ENCODE results near the gene CLEC4D.
"Not testable (repeated sequence)": the region's sequence is repeated elsewhere in the genome, so short reads cannot be mapped to it uniquely, and the experiment has no call there.

The CLEC4D gene

GRCh38 chr12:8513256-8513655 lies at the start of gene CLEC4D:
CLEC4D (plus strand) TSS chr12:8513503; CDS start chr12:8513733, 230 bp downstream.
- in situ Hi-C loops (cut with MboI; ENCODE audit: low sequenced_read_pairs), result no loop called here

DNA sequence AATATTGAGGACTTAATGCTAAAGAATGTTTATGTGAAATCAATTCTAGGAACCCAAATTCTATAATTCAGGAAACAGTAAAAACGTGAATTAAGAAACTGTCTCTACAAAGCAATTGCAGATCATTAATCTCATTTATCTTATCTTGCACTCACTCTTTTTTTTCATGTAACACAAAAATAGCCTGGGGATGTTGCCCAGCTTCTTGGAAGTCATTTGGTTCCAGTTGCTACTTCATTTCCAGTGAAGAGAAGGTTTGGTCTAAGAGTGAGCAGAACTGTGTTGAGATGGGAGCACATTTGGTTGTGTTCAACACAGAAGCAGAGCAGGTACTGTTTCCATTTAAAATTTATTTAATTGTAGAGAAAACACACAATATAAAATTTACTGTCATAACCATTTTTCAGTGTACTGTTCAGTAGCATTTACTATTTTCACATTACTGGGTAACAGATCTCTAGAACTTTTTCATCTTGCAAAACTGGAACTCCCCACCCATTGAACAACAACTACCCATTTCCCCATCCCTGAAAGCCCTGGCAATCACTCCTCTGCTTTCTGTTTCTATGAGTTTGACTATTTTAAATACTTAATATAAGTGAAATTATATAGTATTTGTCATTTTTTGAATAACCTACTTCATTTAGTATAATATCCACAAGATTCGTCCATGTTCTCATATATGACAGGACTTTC lies 47.9 kb upstream of the CLEC4D start:
- in situ Hi-C loops (cut with MboI; ENCODE audit: low sequenced_read_pairs), result no loop called here

DNA sequence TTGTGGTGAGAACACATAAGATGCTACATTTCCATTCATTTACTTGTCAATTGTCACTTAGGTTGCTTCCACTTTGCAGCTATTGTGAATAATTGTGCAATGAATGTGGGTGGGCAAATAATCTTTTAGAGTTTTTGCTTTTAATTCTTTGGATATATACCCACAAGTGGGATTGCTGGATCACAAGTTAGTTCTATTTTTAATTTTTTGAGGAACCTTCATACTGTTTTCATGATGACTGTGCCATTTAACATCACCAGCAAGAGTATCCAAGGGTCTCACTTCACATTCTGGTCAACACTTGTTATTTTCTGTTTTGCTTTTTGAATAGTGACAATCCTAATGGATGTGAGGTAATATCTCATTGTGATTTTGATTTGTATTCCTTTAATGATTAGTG lies 47.1 kb upstream of the CLEC4D start:
- in situ Hi-C loops (cut with MboI; ENCODE audit: low sequenced_read_pairs), result no loop called here

DNA sequence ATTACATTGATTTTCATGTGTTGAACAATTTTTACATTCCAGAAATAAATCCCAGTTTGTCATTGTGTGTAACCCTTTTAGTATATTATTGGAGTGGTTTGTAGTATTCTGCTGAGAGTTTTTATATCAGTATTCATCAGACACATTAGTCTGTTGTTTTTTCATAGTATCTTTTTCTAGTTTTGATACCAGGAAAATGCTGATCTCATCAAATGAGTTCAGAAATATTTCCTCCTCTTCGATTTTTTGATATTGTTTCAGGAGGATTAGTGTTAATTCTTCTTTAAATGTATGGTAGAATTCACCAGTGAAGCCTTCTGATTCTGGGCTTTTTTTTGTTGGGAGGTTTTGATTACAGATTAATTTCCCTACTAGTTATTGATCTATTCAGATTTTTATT lies 42.2 kb upstream of the CLEC4D start:
- in situ Hi-C loops (cut with MboI; ENCODE audit: low sequenced_read_pairs), result no loop called here

GRCh38 chr12:8475508-8476203 lies 37.6 kb upstream of the CLEC4D start:
- in situ Hi-C loops (cut with MboI; ENCODE audit: low sequenced_read_pairs), result no loop called here

DNA sequence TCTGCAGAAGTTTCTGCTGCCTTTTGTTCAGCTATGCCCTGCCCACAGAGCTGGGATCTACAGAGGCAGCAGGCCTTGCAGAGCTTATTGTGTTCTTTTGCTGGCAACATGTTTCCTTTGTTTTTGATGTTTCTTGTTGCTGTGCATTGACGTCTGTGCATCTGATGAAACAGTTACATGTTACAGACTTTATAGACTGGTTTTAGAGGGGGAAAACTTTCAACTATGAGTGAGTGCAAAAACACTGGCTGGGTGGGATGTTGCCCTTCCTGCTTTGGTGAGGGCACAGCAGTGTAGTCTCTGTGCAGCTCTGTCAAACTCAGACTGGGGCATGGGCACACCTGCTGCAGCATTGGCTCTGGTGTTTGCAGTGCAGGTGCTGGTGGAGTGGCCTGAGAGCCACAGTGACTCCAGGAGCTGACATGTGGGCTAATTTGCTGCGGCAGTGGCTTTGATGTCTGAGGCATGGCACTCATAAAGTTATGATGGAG lies 30.7 kb upstream of the CLEC4D start:
- in situ Hi-C loops (cut with MboI; ENCODE audit: low sequenced_read_pairs), result no loop called here

DNA sequence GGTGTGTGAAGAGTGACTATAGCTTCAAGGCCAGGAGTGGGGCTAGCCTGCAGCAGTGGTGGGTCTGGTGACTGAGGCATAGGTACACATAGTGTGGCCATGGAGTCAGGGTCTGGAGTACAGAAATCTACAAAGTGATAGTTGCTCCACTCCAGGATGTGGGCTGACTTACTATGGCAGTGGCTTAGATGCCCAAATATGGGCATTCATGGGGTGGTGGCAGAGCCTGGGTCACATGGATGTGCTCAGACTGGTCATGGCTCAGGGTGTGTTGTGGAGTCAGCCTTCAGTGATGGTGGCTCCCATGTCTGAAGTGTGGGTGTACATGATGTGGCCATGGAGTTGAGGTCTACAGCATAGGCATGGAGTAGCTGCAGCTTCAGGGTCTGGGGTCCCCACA lies 30.2 kb upstream of the CLEC4D start:
- in situ Hi-C loops (cut with MboI; ENCODE audit: low sequenced_read_pairs), result no loop called here

- in situ Hi-C loops (cut with MboI; ENCODE audit: low sequenced_read_pairs), result no loop called here
Measured at GRCh38 chr12:8491646-8492530, 21.4 kb upstream of the CLEC4D start.

DNA sequence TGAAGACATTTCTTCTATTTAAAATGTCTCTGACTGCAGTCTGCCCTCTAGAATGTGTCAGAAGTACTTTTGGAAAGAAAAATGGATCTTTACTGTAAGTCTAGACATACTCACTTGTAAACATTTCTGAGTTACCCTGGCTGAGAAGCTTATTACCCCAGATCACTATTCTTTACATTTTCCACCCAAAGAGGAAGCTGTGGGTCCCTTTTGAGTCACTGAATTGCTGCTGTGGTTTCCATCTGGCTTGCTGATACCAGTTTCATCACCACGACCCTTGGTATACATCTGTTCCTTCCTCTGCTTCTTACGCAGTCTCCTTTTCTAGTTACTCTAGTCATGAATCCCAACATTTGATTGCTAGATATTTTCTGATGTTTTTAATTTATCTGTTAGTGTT lies 20.2 kb upstream of the CLEC4D start:
- in situ Hi-C loops (cut with MboI; ENCODE audit: low sequenced_read_pairs), result no loop called here

GRCh38 chr12:8495671-8496070 lies 17.6 kb upstream of the CLEC4D start:
- in situ Hi-C loops (cut with MboI; ENCODE audit: low sequenced_read_pairs), result not testable (repeated sequence)

- in situ Hi-C loops (cut with MboI; ENCODE audit: low sequenced_read_pairs), result not testable (repeated sequence)
Measured at GRCh38 chr12:8496074-8496473, 17.2 kb upstream of the CLEC4D start.

- in situ Hi-C loops (cut with MboI; ENCODE audit: low sequenced_read_pairs), result no loop called here
Measured at GRCh38 chr12:8499616-8500015, 13.7 kb upstream of the CLEC4D start.

- in situ Hi-C loops (cut with MboI; ENCODE audit: low sequenced_read_pairs), result no loop called here
Measured at GRCh38 chr12:8501720-8502119, 11.6 kb upstream of the CLEC4D start.

- in situ Hi-C loops (cut with MboI; ENCODE audit: low sequenced_read_pairs), result no loop called here
Measured at GRCh38 chr12:8504351-8504750, 9.0 kb upstream of the CLEC4D start.

DNA sequence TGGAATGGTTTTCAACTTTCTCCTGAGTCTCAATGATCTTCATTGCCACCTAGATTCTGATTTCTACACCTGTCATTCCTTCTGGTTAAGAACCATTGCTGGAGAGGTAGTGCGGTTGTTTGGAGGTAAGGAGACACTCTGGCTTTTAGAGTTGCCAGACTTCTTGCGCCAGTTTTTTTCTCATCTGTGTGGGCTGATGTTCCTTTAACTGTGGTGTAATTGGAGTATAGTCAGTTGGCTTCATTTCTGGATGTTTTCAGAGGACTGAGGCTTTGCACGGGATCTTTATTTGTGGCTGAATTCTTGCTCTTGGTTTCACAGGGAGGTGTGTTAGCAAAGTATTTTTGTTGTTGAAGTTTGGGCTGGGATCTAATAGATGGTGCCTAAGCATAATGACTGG lies 5.7 kb upstream of the CLEC4D start:
- in situ Hi-C loops (cut with MboI; ENCODE audit: low sequenced_read_pairs), result no loop called here

GRCh38 chr12:8508223-8508622 lies 5.1 kb upstream of the CLEC4D start:
- in situ Hi-C loops (cut with MboI; ENCODE audit: low sequenced_read_pairs), result no loop called here

DNA sequence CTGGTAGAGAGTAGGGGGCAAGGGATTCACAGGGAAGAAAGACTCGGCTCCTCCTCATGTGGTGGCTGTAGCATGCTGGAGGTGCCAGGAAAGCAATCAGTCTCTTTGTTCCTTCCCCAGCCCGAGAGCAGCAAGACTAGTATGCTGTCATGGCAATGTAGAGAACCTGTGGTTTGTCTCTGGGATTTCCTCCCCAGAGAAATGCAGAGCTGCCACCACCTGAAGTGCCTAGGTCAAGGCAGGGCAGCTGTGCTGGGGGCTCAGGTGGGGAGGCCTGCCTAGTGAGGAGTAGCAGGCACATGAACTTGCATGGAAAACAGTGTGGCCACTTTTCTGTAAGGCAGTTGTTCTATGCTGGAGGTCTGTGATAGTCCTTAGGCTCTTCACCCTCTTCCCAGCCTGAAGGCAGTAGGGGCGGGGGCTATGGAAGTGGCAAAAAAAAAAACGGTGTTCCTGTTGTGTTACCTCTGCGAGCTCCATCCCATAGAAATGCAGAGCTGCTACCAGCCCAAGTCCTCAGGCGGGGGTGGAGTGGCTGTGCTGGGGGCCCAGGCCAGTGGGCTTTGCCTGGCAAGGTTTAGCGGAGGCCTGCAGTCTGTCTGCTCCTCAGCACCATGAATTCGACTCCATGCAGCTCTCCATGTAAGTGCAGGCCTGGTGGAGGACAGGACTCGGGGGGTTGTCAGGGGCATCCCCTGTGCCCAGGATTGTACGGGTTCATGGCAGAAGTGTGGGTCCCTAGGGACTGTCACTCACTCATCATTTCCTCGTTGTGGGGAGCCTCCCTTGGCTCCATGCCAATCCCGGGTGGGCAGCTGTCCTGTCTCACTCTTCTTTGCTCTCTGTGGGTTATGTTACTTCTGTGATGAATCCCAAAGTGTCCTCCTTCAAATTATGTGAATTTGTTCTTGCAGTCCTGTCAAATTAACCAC lies 4.1 kb upstream of the CLEC4D start:
- in situ Hi-C loops (cut with MboI; ENCODE audit: low sequenced_read_pairs), result no loop called here

GRCh38 chr12:8517971-8518370 lies 4.7 kb downstream of the CLEC4D start:
- in situ Hi-C loops (cut with MboI; ENCODE audit: low sequenced_read_pairs), result no loop called here

- in situ Hi-C loops (cut with MboI; ENCODE audit: low sequenced_read_pairs), result no loop called here
Measured at GRCh38 chr12:8519171-8519570, 5.9 kb downstream of the CLEC4D start.
